DOHH2 (cell line): ENCODE results near the gene TMEM221.

Source experiments
- H3F3A ChIP-seq: fragments of 200-600 bp; sonication (generic), shearing (Covaris generic); 2 replicates; pipeline ENCODE4 v1.6.0; 2016; ENCODE audit warnings: antibody characterized with exemption, mild to moderate bottlenecking; ENCODE audit not compliant: control insufficient read depth, insufficient read depth
- H3K27ac ChIP-seq: fragments of 200-600 bp; sonication (generic); 2 replicates; pipeline ENCODE4 v1.5.1; 2014; ENCODE audit warnings: low read depth, mild to moderate bottlenecking, low read length, moderate library complexity
- H3K27me3 ChIP-seq: fragments of 200-600 bp; sonication (generic); 2 replicates; pipeline ENCODE4 v1.6.1; 2014; ENCODE audit warnings: mild to moderate bottlenecking, low read length, mixed read lengths; ENCODE audit not compliant: control insufficient read depth
- H3K36me3 ChIP-seq: fragments of 200-600 bp; sonication (generic); 2 replicates; pipeline ENCODE4 v1.6.1; 2014; ENCODE audit warnings: mild to moderate bottlenecking, low read length, moderate library complexity, mixed read lengths; ENCODE audit not compliant: control insufficient read depth
- H3K4me1 ChIP-seq: fragments of 200-600 bp; sonication (generic); 2 replicates; pipeline ENCODE4 v1.6.1; 2014; ENCODE audit warnings: mild to moderate bottlenecking, low read length, mixed read lengths; ENCODE audit not compliant: control insufficient read depth
- H3K4me2 ChIP-seq: fragments of 200-600 bp; sonication (generic); 2 replicates; pipeline ENCODE4 v1.6.0; 2014; ENCODE audit warnings: mild to moderate bottlenecking, low read length, moderate library complexity
- H3K4me3 ChIP-seq: fragments of 200-600 bp; sonication (generic); 2 replicates; pipeline ENCODE4 v1.5.1; 2014; ENCODE audit warnings: mild to moderate bottlenecking, low read length, mixed read lengths
- H3K79me2 ChIP-seq: fragments of 200-600 bp; sonication (generic); 2 replicates; pipeline ENCODE4 v1.6.1; 2014; ENCODE audit warnings: mild to moderate bottlenecking, low read length, mixed read lengths; ENCODE audit not compliant: control insufficient read depth
- H3K9me2 ChIP-seq: fragments of 200-600 bp; sonication (generic); replicated peaks from 2 replicates; pipeline ENCODE4 v1.6.1; 2014; ENCODE audit warnings: mild to moderate bottlenecking, low read length, mixed read lengths; ENCODE audit not compliant: control insufficient read depth
- H3K9me3 ChIP-seq: fragments of 200-600 bp; sonication (generic); 2 replicates; pipeline ENCODE4 v1.6.1; 2014; ENCODE audit warnings: antibody characterized with exemption, low read length, mixed read lengths; ENCODE audit not compliant: control insufficient read depth, insufficient read depth
- H4K20me1 ChIP-seq: fragments of 200-600 bp; sonication (generic); 2 replicates; pipeline ENCODE4 v1.6.0; 2014; ENCODE audit warnings: low read depth, mild to moderate bottlenecking, antibody characterized with exemption, low read length, moderate library complexity; ENCODE audit not compliant: control insufficient read depth, insufficient read depth
- EZH2phosphoT487 ChIP-seq: fragments of 200-600 bp; sonication (generic); IDR thresholded peaks from 2 replicates; pipeline ENCODE4 v1.6.1; 2017; ENCODE audit warnings: borderline replicate concordance, mild to moderate bottlenecking, antibody characterized with exemption, low read length, moderate library complexity, mixed read lengths
- TF ChIP-seq, protein P1 (sequence below): fragments of 200-600 bp; sonication (generic); IDR thresholded peaks from one replicate; pipeline ENCODE4 v1.5.1; 2014; ENCODE audit warnings: antibody characterized with exemption, mild to moderate bottlenecking, low read depth, low read length; ENCODE audit not compliant: poor library complexity, severe bottlenecking

Gene TMEM221

DNA sequence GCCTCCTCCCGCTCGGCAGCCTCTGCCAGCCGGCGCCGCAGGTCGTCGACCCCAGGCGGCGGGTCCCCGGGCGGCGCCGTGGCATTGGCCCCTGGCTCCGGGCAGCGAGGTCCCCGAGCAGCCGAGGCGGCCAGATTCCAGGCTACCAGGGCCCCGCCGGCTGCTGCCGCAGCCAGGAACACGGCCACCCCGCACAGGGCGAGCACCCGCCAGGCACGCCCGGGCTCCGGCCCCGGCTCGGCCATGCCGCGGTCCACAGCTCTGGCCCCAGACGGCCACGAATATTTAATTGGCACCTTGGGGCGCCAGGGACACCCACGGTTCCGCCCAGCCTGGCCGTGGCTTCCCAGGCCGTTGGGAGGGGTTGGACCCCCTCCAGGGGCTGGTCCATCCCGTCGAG, 54.6 kb downstream of the TMEM221 start, which contains the start of gene CCDC194:
TSS of gene CCDC194 (minus strand) at position 283 of the 400 bp plus-strand sequence. CDS start at position 245, 38 bp downstream.
- TF ChIP-seq EZH2phosphoT487: no peak
- TF ChIP-seq, protein P1, sequence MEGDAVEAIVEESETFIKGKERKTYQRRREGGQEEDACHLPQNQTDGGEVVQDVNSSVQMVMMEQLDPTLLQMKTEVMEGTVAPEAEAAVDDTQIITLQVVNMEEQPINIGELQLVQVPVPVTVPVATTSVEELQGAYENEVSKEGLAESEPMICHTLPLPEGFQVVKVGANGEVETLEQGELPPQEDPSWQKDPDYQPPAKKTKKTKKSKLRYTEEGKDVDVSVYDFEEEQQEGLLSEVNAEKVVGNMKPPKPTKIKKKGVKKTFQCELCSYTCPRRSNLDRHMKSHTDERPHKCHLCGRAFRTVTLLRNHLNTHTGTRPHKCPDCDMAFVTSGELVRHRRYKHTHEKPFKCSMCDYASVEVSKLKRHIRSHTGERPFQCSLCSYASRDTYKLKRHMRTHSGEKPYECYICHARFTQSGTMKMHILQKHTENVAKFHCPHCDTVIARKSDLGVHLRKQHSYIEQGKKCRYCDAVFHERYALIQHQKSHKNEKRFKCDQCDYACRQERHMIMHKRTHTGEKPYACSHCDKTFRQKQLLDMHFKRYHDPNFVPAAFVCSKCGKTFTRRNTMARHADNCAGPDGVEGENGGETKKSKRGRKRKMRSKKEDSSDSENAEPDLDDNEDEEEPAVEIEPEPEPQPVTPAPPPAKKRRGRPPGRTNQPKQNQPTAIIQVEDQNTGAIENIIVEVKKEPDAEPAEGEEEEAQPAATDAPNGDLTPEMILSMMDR: no peak
- H3K4me3 ChIP-seq: no peak within 1 kb of the TSS
- H3K9me3 ChIP-seq: no peaks in the 10 kb centered on the region
- 0 out of 2 replicates have a peak, but pooled peaks cover 2% of the 10 kb centered on the region for H3K27me3 ChIP-seq
- H3K36me3 ChIP-seq: peaks cover 11% of the 10 kb centered on the region
- no peaks in the 10 kb centered on the region for H3K79me2 ChIP-seq
- no peaks in the 10 kb centered on the region for H3K9me2 ChIP-seq
- H3F3A ChIP-seq: peaks cover 22% of the 10 kb centered on the region
- H4K20me1 ChIP-seq: no peaks in the 10 kb centered on the region
- H3K4me2 ChIP-seq: peak within 1 kb of the TSS; percentile 45
- peaks cover 32% of the 10 kb centered on the region for H3K4me1 ChIP-seq
- H3K27ac ChIP-seq: peak within 1 kb of the TSS; percentile 64

DNA sequence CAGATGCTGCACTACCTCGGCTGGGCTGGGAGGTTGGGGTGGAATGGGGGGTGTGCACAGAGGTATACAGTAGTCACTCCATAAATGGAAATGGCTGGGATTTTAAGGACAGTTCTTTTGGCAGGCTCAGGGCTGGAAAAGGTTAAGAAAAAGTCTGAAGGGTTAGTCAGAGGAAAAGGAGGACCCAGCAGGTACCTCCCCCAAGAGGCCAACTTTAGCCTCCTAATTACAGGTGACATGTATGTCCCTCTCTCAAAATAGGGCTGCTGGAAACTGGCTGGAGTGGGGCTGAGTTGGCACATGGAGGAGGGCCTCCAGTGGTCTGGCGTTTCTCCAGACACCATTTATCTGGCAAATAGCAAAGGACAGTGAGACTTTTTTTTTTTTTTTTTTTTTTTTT, 55.5 kb downstream of the TMEM221 start:
- peaks cover 32% of the 10 kb centered on the region for H3K4me1 ChIP-seq
- no peaks in the 10 kb centered on the region for H4K20me1 ChIP-seq
- H3K4me3 ChIP-seq: no peak overlapping the region
- H3K36me3 ChIP-seq: peaks cover 8% of the 10 kb centered on the region
- H3K27ac ChIP-seq: no peak overlapping the region
- TF ChIP-seq, protein P1: no peak
- no peak for TF ChIP-seq EZH2phosphoT487
- 0 out of 2 replicates have a peak, but pooled peaks cover 2% of the 10 kb centered on the region for H3K27me3 ChIP-seq
- peaks cover 19% of the 10 kb centered on the region for H3F3A ChIP-seq
- H3K9me2 ChIP-seq: no peaks in the 10 kb centered on the region
- no peak overlapping the region for H3K4me2 ChIP-seq
- no peaks in the 10 kb centered on the region for H3K79me2 ChIP-seq
- H3K9me3 ChIP-seq: no peaks in the 10 kb centered on the region

DNA sequence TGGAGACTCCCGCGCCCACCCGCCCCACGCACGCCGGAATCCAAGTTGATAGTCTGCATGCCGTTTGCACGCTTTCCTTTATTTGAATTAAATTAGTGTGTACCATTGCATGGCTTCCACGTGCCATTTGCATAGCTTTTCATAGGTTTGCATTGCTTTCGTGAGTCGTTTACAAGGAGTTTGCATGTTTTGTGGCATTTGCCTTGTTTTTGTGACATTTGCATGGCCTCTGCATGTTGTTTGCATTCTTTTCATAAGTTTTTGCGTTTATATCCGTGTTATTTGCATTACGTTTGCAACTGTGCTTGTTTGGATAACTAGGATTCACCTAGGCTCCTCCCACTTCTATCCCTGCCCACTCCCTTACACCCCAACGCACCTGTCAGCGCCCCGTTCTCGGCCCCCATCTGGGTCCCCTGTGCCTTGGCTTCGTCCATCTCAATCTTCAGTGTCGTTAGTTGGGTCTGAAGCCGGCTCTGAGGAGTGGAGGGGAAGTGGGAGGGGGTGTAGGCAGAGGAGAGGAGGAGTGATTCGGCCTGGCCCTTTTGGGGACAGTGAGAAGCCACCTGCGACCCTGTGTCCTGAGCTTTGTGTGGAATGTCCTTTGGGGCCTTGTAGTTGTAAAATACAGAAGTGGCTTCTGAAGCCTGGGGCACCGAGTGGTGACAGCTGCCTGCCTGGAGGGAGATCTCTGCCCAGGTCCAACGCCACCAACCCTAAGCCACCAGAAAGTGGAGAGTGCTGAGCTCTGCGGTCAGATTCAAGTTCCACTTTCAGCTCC, 56.9 kb downstream of the TMEM221 start:
- Histone ChIP-seq H3K4me3 (peak overlapping the region; percentile 53), H3K4me2 (peak overlapping the region; percentile 66), H3K9me2 (no peaks in the 10 kb centered on the region), H4K20me1 (no peaks in the 10 kb centered on the region), H3K27me3 (0 out of 2 replicates have a peak, but pooled peaks cover 2% of the 10 kb centered on the region), H3K79me2 (no peaks in the 10 kb centered on the region), H3K27ac (no peak overlapping the region), H3K36me3 (peaks cover 3% of the 10 kb centered on the region), H3K4me1 (peaks cover 32% of the 10 kb centered on the region), H3K9me3 (no peaks in the 10 kb centered on the region), H3F3A (peaks cover 15% of the 10 kb centered on the region)
- TF ChIP-seq, protein P1: no peak
- TF ChIP-seq EZH2phosphoT487: no peak
